ENCODE results near the gene SLC27A5. TPM values are rescaled to one million over a fixed set of nuclear protein-coding genes. Genes with fewer than 3 reads are reported as not detected.
A peak's percentile ranks its signal among the peaks of the same experiment; 100 is the strongest.
"Not testable (repeated sequence)": the region's sequence is repeated elsewhere in the genome, so short reads cannot be mapped to it uniquely, and the experiment has no call there.

The SLC27A5 gene
- total RNA-seq, 4 donors from 2014 or later, result 10.5 to 17.7 (median 13.4) TPM

DNA sequence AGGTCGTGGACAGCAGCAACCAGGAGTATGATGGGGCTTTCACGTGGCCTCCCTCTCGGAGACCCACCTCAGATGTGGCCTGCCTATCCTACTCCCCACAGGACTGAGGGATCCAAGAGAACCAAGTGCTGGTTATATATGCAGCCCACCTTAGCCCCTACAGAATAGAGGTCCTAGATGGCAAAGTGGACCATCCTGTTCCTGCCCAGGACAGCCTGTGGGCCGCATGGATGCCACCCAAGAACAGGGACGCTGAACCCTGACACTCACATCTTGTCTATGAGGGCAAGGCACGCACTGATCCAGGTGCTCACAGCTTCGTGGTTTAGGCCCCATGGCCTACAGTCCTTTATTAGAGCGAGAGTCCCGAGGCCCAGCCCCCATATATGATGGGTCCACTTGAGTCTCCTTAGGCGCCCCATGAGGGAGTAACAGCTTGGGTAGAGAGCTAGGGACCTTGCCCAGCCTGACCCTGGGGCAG is 1.5 kb upstream of the SLC27A5 start:
- peaks cover 3 to 49% (median 11%) of the 10 kb centered on the region in 4 donors for H3K4me1 ChIP-seq
- H3K27me3 ChIP-seq, result no peaks in the 10 kb centered on the region
- H3K9me3 ChIP-seq, result no peaks in the 10 kb centered on the region
- no peak for DNase-seq (ENCODE audit: low spot score in 2 of 2)
- peaks cover 0 to 42% (median 12%) of the 10 kb centered on the region in 3 donors for H3K36me3 ChIP-seq
- H3K27ac ChIP-seq, result peak overlapping the region in 3 of 4 donors; percentile 62 to 74 (median 74)
- peak overlapping the region in 1 of 4 donors; percentile 46 for H3K4me3 ChIP-seq
- TF ChIP-seq EP300 (IDR thresholded peaks at IDR 0.05) (no peak), POLR2A (IDR thresholded peaks at IDR 0.05) (no peak)
- TF ChIP-seq, protein P1, sequence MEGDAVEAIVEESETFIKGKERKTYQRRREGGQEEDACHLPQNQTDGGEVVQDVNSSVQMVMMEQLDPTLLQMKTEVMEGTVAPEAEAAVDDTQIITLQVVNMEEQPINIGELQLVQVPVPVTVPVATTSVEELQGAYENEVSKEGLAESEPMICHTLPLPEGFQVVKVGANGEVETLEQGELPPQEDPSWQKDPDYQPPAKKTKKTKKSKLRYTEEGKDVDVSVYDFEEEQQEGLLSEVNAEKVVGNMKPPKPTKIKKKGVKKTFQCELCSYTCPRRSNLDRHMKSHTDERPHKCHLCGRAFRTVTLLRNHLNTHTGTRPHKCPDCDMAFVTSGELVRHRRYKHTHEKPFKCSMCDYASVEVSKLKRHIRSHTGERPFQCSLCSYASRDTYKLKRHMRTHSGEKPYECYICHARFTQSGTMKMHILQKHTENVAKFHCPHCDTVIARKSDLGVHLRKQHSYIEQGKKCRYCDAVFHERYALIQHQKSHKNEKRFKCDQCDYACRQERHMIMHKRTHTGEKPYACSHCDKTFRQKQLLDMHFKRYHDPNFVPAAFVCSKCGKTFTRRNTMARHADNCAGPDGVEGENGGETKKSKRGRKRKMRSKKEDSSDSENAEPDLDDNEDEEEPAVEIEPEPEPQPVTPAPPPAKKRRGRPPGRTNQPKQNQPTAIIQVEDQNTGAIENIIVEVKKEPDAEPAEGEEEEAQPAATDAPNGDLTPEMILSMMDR (IDR thresholded peaks at IDR 0.05), result no peak
- 82 to 85% methylated on average over 10 of the region's 10 CpGs for WGBS, 2 donors

DNA sequence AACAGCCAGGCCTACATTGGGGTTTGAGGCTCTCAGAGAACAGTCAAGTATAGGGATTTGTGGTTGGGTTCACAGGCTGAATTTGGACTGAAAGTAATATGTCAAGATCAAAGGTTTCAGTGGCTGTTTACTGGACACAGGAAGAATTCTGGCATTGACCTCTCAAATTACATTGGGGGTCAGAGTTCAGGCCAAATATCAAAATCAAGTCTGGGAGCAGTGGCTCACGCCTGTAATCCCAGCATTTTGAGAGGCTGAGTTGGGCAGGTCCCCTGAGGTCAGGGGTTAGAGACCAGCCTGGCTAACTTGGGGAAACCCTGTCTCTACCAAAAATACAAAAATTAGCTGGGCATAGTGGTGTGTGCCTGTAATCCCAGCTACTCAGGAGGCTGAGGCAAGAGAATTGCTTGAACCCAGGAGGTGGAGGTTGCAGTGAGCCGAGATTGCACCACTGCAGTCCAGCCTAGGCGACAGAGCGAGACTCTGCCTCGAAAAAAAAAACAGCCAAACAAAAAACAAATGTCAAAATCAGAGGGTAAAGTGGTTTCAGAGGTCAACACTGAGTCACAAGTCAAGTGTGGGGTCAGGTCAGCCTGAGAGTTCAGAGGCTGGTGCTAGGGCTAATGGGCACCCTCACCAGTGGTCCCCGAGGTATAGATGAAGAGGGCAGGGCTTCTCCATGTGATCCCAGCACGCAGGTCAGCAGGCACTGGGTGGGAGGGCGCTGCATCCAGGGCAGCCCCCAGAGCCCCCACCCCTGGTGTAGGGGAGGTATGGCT is 1.5 kb downstream of the SLC27A5 start:
- Histone ChIP-seq H3K4me3 (no peak overlapping the region), H3K27ac (no peak overlapping the region), H3K27me3 (no peaks in the 10 kb centered on the region), H3K36me3 (peaks cover 0 to 17% (median 0%) of the 10 kb centered on the region in 3 donors), H3K9me3 (peaks cover 0 to 3% (median 0%) of the 10 kb centered on the region in 4 donors), H3K4me1 (peaks cover 0 to 20% (median 3%) of the 10 kb centered on the region in 4 donors)
- no peak for DNase-seq (ENCODE audit: low spot score in 2 of 2)
- TF ChIP-seq, protein P1 (IDR thresholded peaks at IDR 0.05), result no peak
- TF ChIP-seq EP300 (IDR thresholded peaks at IDR 0.05), result no peak
- no peak for TF ChIP-seq POLR2A (IDR thresholded peaks at IDR 0.05)
- 56 to 59% methylated on average over 8 of the region's 8 CpGs for WGBS, 2 donors

DNA sequence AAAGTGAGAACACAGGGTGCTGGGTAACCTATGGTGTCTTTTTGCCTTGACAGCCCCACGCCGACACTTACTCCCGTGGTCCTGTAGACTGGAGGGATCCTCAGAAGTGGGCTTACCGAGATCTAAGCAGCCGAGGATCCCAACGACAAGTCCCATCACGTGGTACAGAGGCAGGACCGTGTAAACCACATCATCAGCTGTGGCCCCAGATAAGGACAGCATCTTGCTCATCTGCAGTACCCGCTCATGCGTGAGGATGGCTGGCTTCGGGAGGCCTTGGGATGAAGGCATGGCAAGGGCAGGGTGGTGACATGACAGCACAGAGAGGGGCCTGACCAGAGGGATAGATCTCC is 2.1 kb downstream of the SLC27A5 start:
- no peak for DNase-seq (ENCODE audit: low spot score in 2 of 2)
- peaks cover 0 to 3% (median 0%) of the 10 kb centered on the region in 4 donors for H3K9me3 ChIP-seq
- 77 to 90% methylated on average over 11 of the region's 11 CpGs for WGBS, 2 donors
- H3K36me3 ChIP-seq, result peaks cover 0 to 15% (median 0%) of the 10 kb centered on the region in 3 donors
- no peak overlapping the region for H3K27ac ChIP-seq
- H3K4me1 ChIP-seq, result peaks cover 0 to 14% (median 3%) of the 10 kb centered on the region in 4 donors
- TF ChIP-seq POLR2A (IDR thresholded peaks at IDR 0.05) (no peak), EP300 (IDR thresholded peaks at IDR 0.05) (no peak)
- TF ChIP-seq, protein P1 (IDR thresholded peaks at IDR 0.05), result no peak
- H3K4me3 ChIP-seq, result no peak overlapping the region
- no peaks in the 10 kb centered on the region for H3K27me3 ChIP-seq

DNA sequence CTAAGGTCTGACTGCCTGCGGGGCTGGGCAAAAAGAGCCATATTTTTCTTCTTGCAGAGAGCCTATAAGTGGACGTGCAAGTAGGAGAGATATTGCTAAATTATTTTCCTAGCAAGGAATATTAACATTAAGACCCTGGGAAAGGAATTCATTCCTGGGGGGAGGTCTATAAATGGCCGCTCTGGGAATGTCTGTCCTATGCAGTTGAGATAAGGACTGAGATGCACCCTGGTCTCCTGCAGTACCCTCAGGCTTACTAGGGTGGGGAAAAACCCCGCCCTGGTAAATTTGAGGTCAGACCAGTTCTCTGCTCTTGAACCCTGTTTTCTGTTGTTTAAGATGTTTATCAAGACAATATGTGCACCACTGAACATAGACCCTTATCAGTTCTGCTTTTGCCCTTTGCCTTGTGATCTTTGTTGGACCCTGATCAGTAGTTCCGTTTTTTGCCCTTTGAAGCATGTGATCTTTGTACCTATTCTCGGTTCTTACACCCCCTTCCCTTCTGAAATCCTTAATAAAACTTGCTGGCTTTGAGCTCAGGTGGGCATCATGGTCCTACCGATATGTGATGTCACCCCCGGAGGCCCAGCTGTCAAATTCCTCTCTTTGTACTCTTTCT is 4.1 kb downstream of the SLC27A5 start:
- not testable (repeated sequence) for H3K4me1 ChIP-seq; H3K27me3 ChIP-seq; H3K27ac ChIP-seq; H3K36me3 ChIP-seq; H3K9me3 ChIP-seq; DNase-seq (ENCODE audit: low spot score in 2 of 2); H3K4me3 ChIP-seq
- 74 to 84% methylated on average over 7 to 8 of the region's 8 CpGs for WGBS, 2 donors

DNA sequence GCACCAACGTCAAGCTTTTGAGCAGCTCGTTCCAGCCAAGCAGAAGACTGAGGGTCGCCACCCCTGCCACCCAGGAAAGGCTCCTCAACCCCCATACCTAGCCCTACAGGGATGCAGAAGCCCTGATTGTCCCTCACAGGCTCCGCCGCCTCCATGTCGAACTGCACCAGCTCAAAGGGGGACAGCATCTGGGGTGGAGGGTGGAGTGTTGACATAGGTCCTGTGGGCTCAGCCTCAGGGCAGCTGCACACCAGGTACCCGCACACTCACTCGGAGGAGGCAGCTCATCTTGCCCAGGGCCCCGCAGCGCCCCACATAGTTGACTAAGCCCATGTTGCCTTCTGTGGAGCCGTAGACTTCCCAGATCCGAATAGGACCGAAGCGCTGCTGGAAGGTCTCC is 11.6 kb downstream of the SLC27A5 start:
- H3K27ac ChIP-seq, result no peak overlapping the region

More for the DNA sequence above, 11.6 kb downstream of the SLC27A5 start:
- H3K4me3 ChIP-seq, result peak overlapping the region in 2 of 4 donors; percentile 31 to 63
- H3K4me1 ChIP-seq, result peaks cover 0 to 26% (median 20%) of the 10 kb centered on the region in 4 donors
- no peak for DNase-seq (ENCODE audit: low spot score in 2 of 2)
- H3K9me3 ChIP-seq, result no peaks in the 10 kb centered on the region
- no peaks in the 10 kb centered on the region for H3K36me3 ChIP-seq
- H3K27me3 ChIP-seq, result no peaks in the 10 kb centered on the region
- TF ChIP-seq, protein P1 (IDR thresholded peaks at IDR 0.05), result no peak
- TF ChIP-seq EP300 (IDR thresholded peaks at IDR 0.05) (no peak), POLR2A (IDR thresholded peaks at IDR 0.05) (no peak)
- 93 to 94% methylated on average over 11 to 14 of the region's 14 CpGs for WGBS, 2 donors

Measured in tibial nerve (tissue), 4 donors.